Measurements from ENCODE around the gene CDKN1A. TPM values are rescaled to one million over a fixed set of nuclear protein-coding genes. Genes with fewer than 3 reads are reported as not detected.

The CDKN1A gene
- total and polyA plus RNA-seq, 10 of the 15 experiments (the other 5 are each of a cell fraction or from before 2014, with no cell fraction given), result 25.2 to 637 (median 216) TPM

DNA sequence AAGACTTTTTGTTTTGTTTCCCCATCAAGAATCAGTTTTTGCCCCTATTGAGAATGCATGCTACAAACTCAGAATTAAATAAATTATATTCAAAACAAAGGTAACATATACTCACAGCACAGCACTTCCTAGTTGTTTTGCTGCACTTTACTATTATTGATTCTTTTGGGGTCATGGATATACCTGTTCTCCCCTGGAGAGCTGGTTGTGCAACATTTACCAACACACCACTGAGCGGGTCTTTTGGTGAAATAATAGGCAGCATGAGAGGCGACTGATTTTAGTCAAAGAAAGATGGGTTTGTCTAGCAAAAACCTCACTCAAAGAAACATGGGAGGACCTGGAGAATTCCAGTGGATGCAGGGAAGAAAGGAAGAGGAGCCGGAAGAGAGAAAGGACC, 39.9 kb upstream of the CDKN1A start (continued):
- no peak for TF ChIP-seq ZNF592 (IDR thresholded peaks at IDR 0.05)
- TF ChIP-seq, protein P1, sequence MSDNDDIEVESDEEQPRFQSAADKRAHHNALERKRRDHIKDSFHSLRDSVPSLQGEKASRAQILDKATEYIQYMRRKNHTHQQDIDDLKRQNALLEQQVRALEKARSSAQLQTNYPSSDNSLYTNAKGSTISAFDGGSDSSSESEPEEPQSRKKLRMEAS (IDR thresholded peaks at IDR 0.05; ENCODE audit: low read depth, low read length), result no peak

DNA sequence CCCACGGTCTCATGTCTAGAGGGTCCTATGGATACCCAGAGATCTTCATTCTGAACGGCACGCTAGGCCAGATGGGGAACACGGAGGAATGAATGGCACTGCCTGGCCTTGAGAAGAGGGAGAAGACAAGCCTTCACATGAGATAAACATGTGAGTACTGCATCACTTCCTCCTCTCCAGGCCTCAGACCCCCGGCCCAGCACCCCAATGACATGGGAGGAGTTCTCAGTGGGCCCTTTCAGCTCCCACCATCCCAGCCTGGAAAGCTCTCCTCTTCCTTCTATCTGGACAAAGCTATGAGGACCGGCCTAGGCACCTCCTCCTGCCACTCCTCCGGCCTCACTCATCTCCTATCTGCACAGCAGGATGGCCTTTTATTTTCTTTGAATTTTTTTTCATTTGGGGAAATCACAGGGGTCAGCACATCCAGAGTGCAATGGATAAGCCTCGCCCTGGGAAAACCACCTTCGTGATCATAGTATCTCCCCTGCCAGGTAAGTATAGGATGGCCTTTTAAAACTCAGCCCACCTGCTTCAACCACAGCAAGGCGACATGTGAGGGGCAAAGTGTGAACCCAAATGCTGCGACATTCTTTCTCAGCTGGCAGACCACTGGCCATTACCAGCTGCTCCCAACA, 39.2 kb upstream of the CDKN1A start:
- H3K79me2 ChIP-seq (ENCODE audit: control insufficient read depth, insufficient read depth, low read length), result no peaks in the 10 kb centered on the region
- no peak overlapping the region for H3K9ac ChIP-seq (ENCODE audit: control insufficient read depth, insufficient read depth, low read length)
- H3K9me3 ChIP-seq (replicated peaks; ENCODE audit: control insufficient read depth, insufficient read depth, low read length), result no peaks in the 10 kb centered on the region
- no peak overlapping the region for H3K4me2 ChIP-seq (ENCODE audit: control insufficient read depth, insufficient read depth)
- SMC1A ChIA-PET (ENCODE audit: uncharacterized antibody, unreplicated experiment), result interaction anchor here (0.6 kb wide), 1 partner anchor 93 kb away, joined by 3 read pairs; no protein-coding TSS in a partner anchor
- no peak for DNase-seq (ENCODE audit: low read depth, low spot score)
- no peak overlapping the region for H3K27ac ChIP-seq (ENCODE audit: control insufficient read depth, insufficient read depth)
- no peak for FAIRE-seq
- H3K36me3 ChIP-seq (ENCODE audit: control insufficient read depth in 2 of 2, insufficient read depth in 2 of 2, low read length in 1 of 2), result no peaks in the 10 kb centered on the region
- WGBS (ENCODE audit: insufficient coverage, insufficient replicate concordance, low lambda C conversion rate, missing lambda C conversion rate), result 71% methylated on average over 11 of the region's 11 CpGs
- BruUV-seq (replicated peaks), result no TSS peak
- POLR2A ChIA-PET, result no interaction called here
- no peaks in the 10 kb centered on the region for H4K20me1 ChIP-seq (ENCODE audit: control insufficient read depth, insufficient read depth)
- intact Hi-C loops (cut with micrococcal nuclease; ENCODE audit: unreplicated experiment), result no loop called here
- RAD21 ChIA-PET (ENCODE audit: unreplicated experiment), result no interaction called here
- H3K4me1 ChIP-seq (ENCODE audit: control insufficient read depth, insufficient read depth, low read length), result peaks cover 6% of the 10 kb centered on the region
- H3K4me3 ChIP-seq, result no peak overlapping the region
- in situ Hi-C loops (cut with MboI), result no loop called here
- ATAC-seq, result no peak
- H2AFZ ChIP-seq (ENCODE audit: control insufficient read depth, low read depth, low read length), result no peak overlapping the region
- no peaks in the 10 kb centered on the region for H3K27me3 ChIP-seq (replicated peaks in 1 of 2; ENCODE audit: control insufficient read depth in 2 of 2, insufficient read depth in 2 of 2, low read length in 1 of 2)
- CTCF ChIA-PET, result interaction anchor here (0.6 to 1.5 kb wide), 2 partner anchors 12 to 62 kb away, joined by 3 read pairs; no protein-coding TSS in a partner anchor
- TF ChIP-seq RAD21 (IDR thresholded peaks at IDR 0.05; ENCODE audit: insufficient read depth, low read depth, low read length) (no peak), CBX5 (IDR thresholded peaks at IDR 0.05; ENCODE audit: low read depth) (no peak), USF2 (IDR thresholded peaks at IDR 0.05; ENCODE audit: borderline replicate concordance, low read depth, low read length) (no peak), RCOR1 (conservative IDR thresholded peaks at IDR 0.05; ENCODE audit: low read depth, low read length) (no peak), ZBED1 (IDR thresholded peaks at IDR 0.05; ENCODE audit: borderline replicate concordance) (no peak)
- TF ChIP-seq, protein P2, sequence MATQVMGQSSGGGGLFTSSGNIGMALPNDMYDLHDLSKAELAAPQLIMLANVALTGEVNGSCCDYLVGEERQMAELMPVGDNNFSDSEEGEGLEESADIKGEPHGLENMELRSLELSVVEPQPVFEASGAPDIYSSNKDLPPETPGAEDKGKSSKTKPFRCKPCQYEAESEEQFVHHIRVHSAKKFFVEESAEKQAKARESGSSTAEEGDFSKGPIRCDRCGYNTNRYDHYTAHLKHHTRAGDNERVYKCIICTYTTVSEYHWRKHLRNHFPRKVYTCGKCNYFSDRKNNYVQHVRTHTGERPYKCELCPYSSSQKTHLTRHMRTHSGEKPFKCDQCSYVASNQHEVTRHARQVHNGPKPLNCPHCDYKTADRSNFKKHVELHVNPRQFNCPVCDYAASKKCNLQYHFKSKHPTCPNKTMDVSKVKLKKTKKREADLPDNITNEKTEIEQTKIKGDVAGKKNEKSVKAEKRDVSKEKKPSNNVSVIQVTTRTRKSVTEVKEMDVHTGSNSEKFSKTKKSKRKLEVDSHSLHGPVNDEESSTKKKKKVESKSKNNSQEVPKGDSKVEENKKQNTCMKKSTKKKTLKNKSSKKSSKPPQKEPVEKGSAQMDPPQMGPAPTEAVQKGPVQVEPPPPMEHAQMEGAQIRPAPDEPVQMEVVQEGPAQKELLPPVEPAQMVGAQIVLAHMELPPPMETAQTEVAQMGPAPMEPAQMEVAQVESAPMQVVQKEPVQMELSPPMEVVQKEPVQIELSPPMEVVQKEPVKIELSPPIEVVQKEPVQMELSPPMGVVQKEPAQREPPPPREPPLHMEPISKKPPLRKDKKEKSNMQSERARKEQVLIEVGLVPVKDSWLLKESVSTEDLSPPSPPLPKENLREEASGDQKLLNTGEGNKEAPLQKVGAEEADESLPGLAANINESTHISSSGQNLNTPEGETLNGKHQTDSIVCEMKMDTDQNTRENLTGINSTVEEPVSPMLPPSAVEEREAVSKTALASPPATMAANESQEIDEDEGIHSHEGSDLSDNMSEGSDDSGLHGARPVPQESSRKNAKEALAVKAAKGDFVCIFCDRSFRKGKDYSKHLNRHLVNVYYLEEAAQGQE (IDR thresholded peaks at IDR 0.05; ENCODE audit: low read depth, low read length), result no peak
- TF ChIP-seq, protein P3, sequence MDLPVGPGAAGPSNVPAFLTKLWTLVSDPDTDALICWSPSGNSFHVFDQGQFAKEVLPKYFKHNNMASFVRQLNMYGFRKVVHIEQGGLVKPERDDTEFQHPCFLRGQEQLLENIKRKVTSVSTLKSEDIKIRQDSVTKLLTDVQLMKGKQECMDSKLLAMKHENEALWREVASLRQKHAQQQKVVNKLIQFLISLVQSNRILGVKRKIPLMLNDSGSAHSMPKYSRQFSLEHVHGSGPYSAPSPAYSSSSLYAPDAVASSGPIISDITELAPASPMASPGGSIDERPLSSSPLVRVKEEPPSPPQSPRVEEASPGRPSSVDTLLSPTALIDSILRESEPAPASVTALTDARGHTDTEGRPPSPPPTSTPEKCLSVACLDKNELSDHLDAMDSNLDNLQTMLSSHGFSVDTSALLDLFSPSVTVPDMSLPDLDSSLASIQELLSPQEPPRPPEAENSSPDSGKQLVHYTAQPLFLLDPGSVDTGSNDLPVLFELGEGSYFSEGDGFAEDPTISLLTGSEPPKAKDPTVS (IDR thresholded peaks at IDR 0.05; ENCODE audit: low read depth, low read length), result no peak
